Measurements from ENCODE around the gene SYT12. TPM values are rescaled to one million over a fixed set of nuclear protein-coding genes. Genes with fewer than 3 reads are reported as not detected.
A peak's percentile ranks its signal among the peaks of the same experiment; 100 is the strongest.

SYT12 gene
- total and polyA plus RNA-seq, 9 of the 15 experiments (the other 6 are each of a cell fraction or from before 2014, with no cell fraction given): 0.03 to 0.11 (median 0.03) TPM; not detected in 4

DNA sequence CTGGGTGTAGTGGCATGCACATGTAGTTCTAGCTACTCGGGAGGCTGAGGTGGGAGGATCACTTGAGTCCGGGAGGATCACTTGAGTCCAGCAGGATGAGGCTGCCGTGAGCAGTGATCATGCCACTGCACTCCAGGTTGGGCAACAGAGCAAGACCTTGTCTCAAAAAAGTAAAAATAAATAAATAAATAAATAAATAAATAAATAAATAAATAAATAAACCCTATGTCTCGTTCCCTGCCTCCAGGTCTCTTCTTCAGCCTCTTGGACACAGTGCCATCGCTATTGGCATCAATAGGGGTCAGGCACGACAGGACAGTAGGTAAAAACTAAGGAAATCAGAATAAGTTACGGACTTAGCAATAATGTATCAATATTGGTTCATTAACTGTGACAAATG lies 23.4 kb upstream of the SYT12 start (continued):
- TF ChIP-seq, protein P1, sequence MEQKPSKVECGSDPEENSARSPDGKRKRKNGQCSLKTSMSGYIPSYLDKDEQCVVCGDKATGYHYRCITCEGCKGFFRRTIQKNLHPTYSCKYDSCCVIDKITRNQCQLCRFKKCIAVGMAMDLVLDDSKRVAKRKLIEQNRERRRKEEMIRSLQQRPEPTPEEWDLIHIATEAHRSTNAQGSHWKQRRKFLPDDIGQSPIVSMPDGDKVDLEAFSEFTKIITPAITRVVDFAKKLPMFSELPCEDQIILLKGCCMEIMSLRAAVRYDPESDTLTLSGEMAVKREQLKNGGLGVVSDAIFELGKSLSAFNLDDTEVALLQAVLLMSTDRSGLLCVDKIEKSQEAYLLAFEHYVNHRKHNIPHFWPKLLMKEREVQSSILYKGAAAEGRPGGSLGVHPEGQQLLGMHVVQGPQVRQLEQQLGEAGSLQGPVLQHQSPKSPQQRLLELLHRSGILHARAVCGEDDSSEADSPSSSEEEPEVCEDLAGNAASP (IDR thresholded peaks at IDR 0.05): no peak
- TF ChIP-seq ZNF79 (CRISPR knock-in tag; IDR thresholded peaks at IDR 0.05; ENCODE audit: low read depth) (no peak), MEF2A (IDR thresholded peaks at IDR 0.05; ENCODE audit: control insufficient read depth, low read depth, low read length) (no peak), U2AF2 (optimal IDR thresholded peaks at IDR 0.05; ENCODE audit: low read depth, low read length) (no peak), TEAD2 (tag; IDR thresholded peaks at IDR 0.05) (no peak), SAP30 (IDR thresholded peaks at IDR 0.05; ENCODE audit: borderline replicate concordance, insufficient read depth, low read depth, low read length, poor library complexity, severe bottlenecking) (no peak), NCOA2 (IDR thresholded peaks at IDR 0.05; ENCODE audit: partially characterized antibody in 2 of 2) (no peak)

GRCh38 chr11:67001332-67001731 lies 21.6 kb upstream of the SYT12 start:
- Histone ChIP-seq H3K79me2 (ENCODE audit: control insufficient read depth, insufficient read depth, low read length) (no peaks in the 10 kb centered on the region), H3K9ac (ENCODE audit: insufficient read depth in 1 of 2, low read depth in 2 of 2, low read length in 2 of 2) (no peak overlapping the region), H3K4me3 (no peak overlapping the region), H3K27ac (ENCODE audit: extremely low read depth, low read depth, low read length) (no peak overlapping the region), H4K20me1 (replicated peaks; ENCODE audit: control insufficient read depth, insufficient read depth, low read length) (no peaks in the 10 kb centered on the region), H3K4me2 (ENCODE audit: insufficient read depth, low read length) (no peak overlapping the region), H2AFZ (ENCODE audit: low read depth, low read length) (no peak overlapping the region), H3K9me1 (ENCODE audit: control insufficient read depth, insufficient read depth, low read length) (no peaks in the 10 kb centered on the region), H3K27me3 (ENCODE audit: control insufficient read depth in 2 of 2, insufficient read depth in 2 of 2, low read length in 2 of 2) (peaks cover 0 to 6% of the 10 kb centered on the region in 2 experiments; a peak in 1 of 5 replicates), H3K4me1 (replicated peaks in 1 of 2; ENCODE audit: control insufficient read depth in 2 of 2, insufficient read depth in 2 of 2, low read length in 2 of 2) (peaks cover 2 to 8% of the 10 kb centered on the region in 2 experiments; a peak in 2 of 5 replicates), H3K9me3 (replicated peaks; ENCODE audit: control insufficient read depth, insufficient read depth, low read depth, low read length) (peaks cover 1% of the 10 kb centered on the region; the same call in 1 of the 2 replicates), H3K36me3 (ENCODE audit: control insufficient read depth, insufficient read depth, low read length) (no peaks in the 10 kb centered on the region)
- BruUV-seq (replicated peaks): no TSS peak
- ATAC-seq: no peak
- in situ Hi-C loops (cut with MboI) (no loop called here), intact Hi-C loops (cut with micrococcal nuclease) (no loop called here)
- DNase-seq (ENCODE audit: extremely low read depth in 1 of 4, low spot score in 3 of 4): no peak
- CTCF ChIA-PET (ENCODE audit: low intra/inter-chr PET ratio): no interaction called here
- FAIRE-seq: no peak
- POLR2A ChIA-PET: interaction anchor here (1.1 to 1.7 kb wide), 2 partner anchors 8 to 15 kb away, joined by 4 to 5 read pairs; no protein-coding TSS in a partner anchor
- 61% methylated on average over 5 of the region's 5 CpGs for WGBS (ENCODE audit: insufficient coverage, low coverage, missing lambda C conversion rate)
- TF ChIP-seq ZNF140 (CRISPR knock-in tag; IDR thresholded peaks at IDR 0.05) (no peak), ATF6 (CRISPR knock-in tag; IDR thresholded peaks at IDR 0.05) (no peak), BCOR (IDR thresholded peaks at IDR 0.05) (peak; percentile 89), NCOR1 (IDR thresholded peaks at IDR 0.05) (no peak), ZNF583 (CRISPR knock-in tag; IDR thresholded peaks at IDR 0.05) (no peak), CHD4 (IDR thresholded peaks at IDR 0.05; ENCODE audit: insufficient read depth, insufficient replicate concordance, low read depth, low read length, poor library complexity, severe bottlenecking) (peak; percentile 74), ESRRB (CRISPR knock-in tag; IDR thresholded peaks at IDR 0.05; ENCODE audit: borderline replicate concordance) (no peak), L3MBTL2 (IDR thresholded peaks at IDR 0.05) (no peak), ZNF830 (CRISPR knock-in tag; IDR thresholded peaks at IDR 0.05) (no peak), HMGXB4 (CRISPR knock-in tag; IDR thresholded peaks at IDR 0.05) (no peak)

All from K562 (cell line).